Measurements from ENCODE around the gene CAMTA1.

- TF ChIP-seq CTCF (IDR thresholded peaks at IDR 0.05) (no peak), POLR2AphosphoS5 (IDR thresholded peaks at IDR 0.05) (no peak), EP300 (IDR thresholded peaks at IDR 0.05) (no peak), POLR2A (IDR thresholded peaks at IDR 0.05) (no peak)
These were observed 89.0 kb downstream of the CAMTA1 start for GRCh38 chr1:6874298-6874697.
